ENCODE measurements around the gene SCN4B. TPM values are rescaled to one million over a fixed set of nuclear protein-coding genes. Genes with fewer than 3 reads are reported as not detected.
"Not testable (repeated sequence)": the region's sequence is repeated elsewhere in the genome, so short reads cannot be mapped to it uniquely, and the experiment has no call there.

Gene SCN4B
- total RNA-seq, 4 donors from 2014 or later, result 1.8 to 7.3 (median 2.5) TPM

GRCh38 chr11:118186346-118187107, 33.9 kb upstream of the SCN4B start:
- DNase-seq, result no peak
- Histone ChIP-seq H3K9me3 (no peaks in the 10 kb centered on the region), H3K27me3 (no peaks in the 10 kb centered on the region), H3K36me3 (no peaks in the 10 kb centered on the region), H3K4me3 (no peak overlapping the region), H3K27ac (no peak overlapping the region), H3K4me1 (no peaks in the 10 kb centered on the region)
- intact Hi-C loops (cut with DNase I; ENCODE audit: low total_unique reads), result no loop called here
- TF ChIP-seq CTCF (IDR thresholded peaks at IDR 0.05) (no peak), POLR2A (IDR thresholded peaks at IDR 0.05) (no peak)

- TF ChIP-seq CTCF (IDR thresholded peaks at IDR 0.05), result no peak
- no peak for TF ChIP-seq POLR2A (IDR thresholded peaks at IDR 0.05)
- Histone ChIP-seq H3K4me1 (no peaks in the 10 kb centered on the region), H3K9me3 (no peaks in the 10 kb centered on the region), H3K4me3 (no peak overlapping the region), H3K36me3 (no peaks in the 10 kb centered on the region), H3K27me3 (no peaks in the 10 kb centered on the region), H3K27ac (no peak overlapping the region)
- DNase-seq, result no peak
- intact Hi-C loops (cut with DNase I; ENCODE audit: low total_unique reads), result no loop called here
Observed at GRCh38 chr11:118184784-118185579, 32.4 kb upstream of the SCN4B start.

GRCh38 chr11:118183691-118184090, 31.1 kb upstream of the SCN4B start:
- H3K36me3 ChIP-seq, result not testable (repeated sequence)

GRCh38 chr11:118180300-118180703, 27.7 kb upstream of the SCN4B start:
- no peaks in the 10 kb centered on the region for H3K27me3 ChIP-seq
- no peaks in the 10 kb centered on the region for H3K36me3 ChIP-seq
- no peaks in the 10 kb centered on the region for H3K9me3 ChIP-seq
- DNase-seq, result peak; percentile 64 to 70
- no peaks in the 10 kb centered on the region for H3K4me1 ChIP-seq
- TF ChIP-seq CTCF (IDR thresholded peaks at IDR 0.05), result no peak
- TF ChIP-seq POLR2A (IDR thresholded peaks at IDR 0.05), result no peak
- intact Hi-C loops (cut with DNase I; ENCODE audit: low total_unique reads), result no loop called here
- no peak overlapping the region for H3K4me3 ChIP-seq
- no peak overlapping the region for H3K27ac ChIP-seq

More at GRCh38 chr11:118183691-118184090, 31.1 kb upstream of the SCN4B start:
- H3K27me3 ChIP-seq; H3K9me3 ChIP-seq; DNase-seq; H3K4me3 ChIP-seq; H3K4me1 ChIP-seq; H3K27ac ChIP-seq; intact Hi-C loops (cut with DNase I; ENCODE audit: low total_unique reads): not testable (repeated sequence)

DNA sequence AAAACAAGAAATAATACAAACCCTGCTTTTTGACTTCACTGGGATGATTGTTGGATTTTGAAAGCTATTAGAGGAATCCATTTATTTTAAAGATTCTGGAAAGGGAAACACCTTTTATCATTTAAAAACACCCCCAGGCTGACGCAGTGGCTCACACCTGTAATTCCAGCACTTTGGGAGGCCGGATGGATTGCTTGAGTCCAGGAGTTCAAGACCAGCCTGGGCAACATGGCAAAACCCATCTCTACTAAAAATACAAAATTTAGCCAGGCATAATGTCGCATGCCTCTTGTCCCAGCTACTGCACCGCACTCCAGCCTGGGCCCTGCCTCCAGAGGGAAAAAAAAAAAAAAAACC, 24.1 kb upstream of the SCN4B start:
- TF ChIP-seq CTCF (IDR thresholded peaks at IDR 0.05), result no peak
- no peak for TF ChIP-seq POLR2A (IDR thresholded peaks at IDR 0.05)
- no peaks in the 10 kb centered on the region for H3K4me1 ChIP-seq
- H3K27me3 ChIP-seq, result no peaks in the 10 kb centered on the region
- no peak overlapping the region for H3K27ac ChIP-seq
- H3K9me3 ChIP-seq, result no peaks in the 10 kb centered on the region
- DNase-seq, result no peak
- no peaks in the 10 kb centered on the region for H3K36me3 ChIP-seq
- intact Hi-C loops (cut with DNase I; ENCODE audit: low total_unique reads), result no loop called here
- no peak overlapping the region for H3K4me3 ChIP-seq
